IgD-negative memory B cell (primary cell): ENCODE measurements around the gene ZNF148. TPM values are rescaled to one million over a fixed set of nuclear protein-coding genes. Genes with fewer than 3 reads are reported as not detected.

Experiments used
- H3K27ac Mint-ChIP-seq, 3 donors: one replicate each; pipeline ENCODE4 v1.8.0; 2020 to 2022; ENCODE audit warnings: mild to moderate bottlenecking in 3 of 3, mixed read lengths in 3 of 3, moderate library complexity in 1 of 3
- H3K27me3 Mint-ChIP-seq: one replicate; pipeline ENCODE4 v1.8.0; 2021; ENCODE audit warnings: mixed read lengths
- H3K36me3 Mint-ChIP-seq: one replicate; pipeline ENCODE4 v1.8.0; 2020; ENCODE audit warnings: mild to moderate bottlenecking, mixed read lengths
- H3K4me1 Mint-ChIP-seq, 3 donors: one replicate each; pipeline ENCODE4 v1.8.0; 2020 to 2022; ENCODE audit warnings: mixed read lengths in 3 of 3, mild to moderate bottlenecking in 1 of 3
- H3K4me3 Mint-ChIP-seq, 4 donors: one replicate each; pipeline ENCODE4 v1.8.0; 2020 to 2022; ENCODE audit warnings: mild to moderate bottlenecking in 4 of 4, mixed read lengths in 4 of 4, moderate library complexity in 3 of 4
- H3K9me3 Mint-ChIP-seq, 3 donors: one replicate each; pipeline ENCODE4 v1.8.0; 2020 to 2021; ENCODE audit warnings: mixed read lengths in 3 of 3, mild to moderate bottlenecking in 1 of 3
- polyA plus RNA-seq: library from polyadenylated mRNA; unstranded; fragments of 300-500 nt; fragmentation: Illumina TruSeq; gene quantifications from one replicate; pipeline ENCODE4 v1.2.3, GENCODE V29; 2021

Gene ZNF148
- polyA plus RNA-seq, 1 donor from 2014 or later, result 54.5 TPM

- Mint-ChIP-seq H3K9me3 (peaks cover 0 to 5% (median 0%) of the 10 kb centered on the region in 3 donors), H3K4me1 (peaks cover 5 to 16% (median 9%) of the 10 kb centered on the region in 3 donors), H3K27me3 (peaks cover 3% of the 10 kb centered on the region), H3K36me3 (no peaks in the 10 kb centered on the region), H3K4me3 (peak overlapping the region in 3 of 4 donors; percentile 30 to 63 (median 61)), H3K27ac (peak overlapping the region in 1 of 3 donors; percentile 51)
Observed at GRCh38 chr3:125200731-125201139, 174.4 kb downstream of the ZNF148 start.

DNA sequence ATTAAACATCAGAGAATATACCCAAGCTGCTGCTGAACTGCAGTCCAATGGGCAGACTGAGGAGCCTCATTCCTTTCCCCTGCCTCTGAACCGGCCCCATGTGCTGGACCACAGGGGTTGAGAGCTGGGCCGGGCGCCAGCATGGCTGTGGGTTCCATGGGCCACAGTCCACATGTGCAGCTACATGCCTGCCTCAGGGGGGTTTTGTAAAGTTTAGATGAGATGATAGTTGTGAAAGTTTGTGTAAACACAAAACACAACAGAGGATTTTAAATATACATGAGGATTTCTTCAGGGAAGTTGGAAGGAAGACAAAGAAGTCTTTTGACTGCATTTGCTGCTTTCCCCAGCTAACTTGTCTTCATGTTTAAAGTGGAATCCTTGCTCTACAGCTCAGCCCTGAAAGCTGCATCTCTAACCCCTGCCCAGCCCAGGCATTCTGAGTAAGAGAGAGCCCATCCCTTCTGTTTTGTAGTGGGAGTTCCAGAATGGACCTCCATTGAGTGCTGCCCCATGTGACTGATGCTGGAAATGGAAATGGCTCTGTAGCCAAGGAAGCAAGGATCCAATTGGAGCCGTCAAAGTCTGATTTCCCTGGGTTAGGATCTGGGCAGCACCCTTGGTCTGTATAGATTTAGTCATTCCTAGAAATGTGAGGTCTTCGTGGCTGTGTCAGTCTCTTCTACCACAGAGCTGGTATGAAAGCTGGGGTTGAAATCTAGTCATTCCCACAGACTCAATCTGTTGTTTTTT lies 180.1 kb downstream of the ZNF148 start:
- H3K4me1 Mint-ChIP-seq, result peaks cover 12 to 19% (median 13%) of the 10 kb centered on the region in 3 donors
- no peaks in the 10 kb centered on the region for H3K36me3 Mint-ChIP-seq
- no peaks in the 10 kb centered on the region for H3K9me3 Mint-ChIP-seq
- H3K27me3 Mint-ChIP-seq, result peaks cover 3% of the 10 kb centered on the region
- no peak overlapping the region for H3K4me3 Mint-ChIP-seq
- H3K27ac Mint-ChIP-seq, result no peak overlapping the region

- no peak overlapping the region for H3K4me3 Mint-ChIP-seq
- peaks cover 3% of the 10 kb centered on the region for H3K27me3 Mint-ChIP-seq
- no peaks in the 10 kb centered on the region for H3K36me3 Mint-ChIP-seq
- peaks cover 8 to 17% (median 13%) of the 10 kb centered on the region in 3 donors for H3K4me1 Mint-ChIP-seq
- no peak overlapping the region for H3K27ac Mint-ChIP-seq
- H3K9me3 Mint-ChIP-seq, result no peaks in the 10 kb centered on the region
Observed at GRCh38 chr3:125194061-125194848, 180.9 kb downstream of the ZNF148 start.

DNA sequence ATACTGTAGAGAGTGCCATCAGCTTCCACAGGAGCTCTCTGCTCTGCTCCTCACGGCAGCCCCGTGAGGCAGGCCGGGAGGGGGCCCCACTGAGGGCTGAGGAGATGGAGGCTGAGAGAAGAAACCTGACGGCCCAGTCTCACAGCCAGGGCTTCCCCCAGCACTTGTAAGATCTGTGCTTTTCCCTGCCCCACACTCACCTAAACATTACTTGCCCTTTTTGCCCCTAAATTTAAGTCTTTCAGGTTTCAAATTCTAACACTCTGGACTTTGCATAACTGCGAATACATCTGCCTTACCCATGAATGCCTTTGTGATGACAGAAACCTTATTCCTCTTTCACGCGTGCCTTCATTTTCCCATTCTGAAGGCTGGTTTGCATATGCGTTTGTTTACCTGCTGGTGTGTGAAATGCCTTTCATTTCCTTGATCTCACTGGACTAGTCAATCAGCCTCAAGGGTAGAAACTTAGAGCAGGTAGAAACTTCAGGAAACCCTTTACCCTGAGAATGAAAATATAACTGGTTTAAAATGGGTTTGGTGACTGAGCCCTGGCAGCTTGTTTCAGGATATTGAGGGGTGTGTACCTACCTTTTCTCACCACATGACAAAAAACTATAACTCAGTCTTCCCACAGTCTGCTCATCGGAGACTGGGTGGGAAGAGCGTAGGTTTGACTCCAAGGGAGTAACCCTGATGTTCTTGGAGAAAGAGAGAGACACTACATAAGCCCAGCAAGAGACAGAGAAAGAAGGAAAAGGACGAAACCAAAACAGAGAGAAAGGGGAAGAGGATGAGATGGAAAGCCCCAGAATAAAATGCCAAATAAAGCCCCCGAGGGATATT lies 182.7 kb downstream of the ZNF148 start:
- Mint-ChIP-seq H3K27ac (peak overlapping the region in 2 of 3 donors; percentile 35 to 41), H3K4me1 (peaks cover 8 to 17% (median 13%) of the 10 kb centered on the region in 3 donors), H3K36me3 (peaks cover 2% of the 10 kb centered on the region), H3K9me3 (no peaks in the 10 kb centered on the region), H3K4me3 (peak overlapping the region in 3 of 4 donors; percentile 60 to 83 (median 81)), H3K27me3 (peaks cover 2% of the 10 kb centered on the region)

- Mint-ChIP-seq H3K27me3 (no peaks in the 10 kb centered on the region), H3K36me3 (peaks cover 2% of the 10 kb centered on the region), H3K4me1 (peaks cover 8 to 17% (median 13%) of the 10 kb centered on the region in 3 donors), H3K4me3 (peak overlapping the region in 2 of 4 donors; percentile 81 to 83), H3K9me3 (no peaks in the 10 kb centered on the region), H3K27ac (peak overlapping the region in 1 of 3 donors; percentile 35)
Observed at GRCh38 chr3:125191730-125192129, 183.4 kb downstream of the ZNF148 start.

- no peaks in the 10 kb centered on the region for H3K27me3 Mint-ChIP-seq
- H3K9me3 Mint-ChIP-seq, result no peaks in the 10 kb centered on the region
- peaks cover 2% of the 10 kb centered on the region for H3K36me3 Mint-ChIP-seq
- no peak overlapping the region for H3K27ac Mint-ChIP-seq
- H3K4me3 Mint-ChIP-seq, result no peak overlapping the region
- peaks cover 11 to 20% (median 14%) of the 10 kb centered on the region in 3 donors for H3K4me1 Mint-ChIP-seq
Observed at GRCh38 chr3:125191256-125191655, 183.9 kb downstream of the ZNF148 start.

DNA sequence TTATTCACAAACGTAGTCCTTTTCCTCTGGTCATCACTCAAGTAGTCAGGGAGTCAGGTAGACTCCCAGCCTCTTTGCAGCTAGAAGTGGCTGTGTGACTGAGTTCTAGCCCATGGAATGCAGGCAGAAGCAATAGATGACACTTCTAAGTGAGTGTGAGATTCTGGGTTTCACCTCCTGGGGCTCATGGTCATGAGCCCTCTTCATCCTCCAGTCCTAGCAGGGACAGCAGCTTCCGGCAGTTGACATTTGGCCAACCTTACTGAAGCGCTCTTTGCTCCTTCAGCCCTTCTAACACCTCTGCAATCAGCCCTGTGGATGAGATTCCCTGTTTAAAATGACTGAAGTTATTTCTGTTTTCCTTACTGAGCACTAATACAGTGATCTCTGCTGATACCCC lies 184.3 kb downstream of the ZNF148 start:
- Mint-ChIP-seq H3K27ac (no peak overlapping the region), H3K4me1 (peaks cover 13 to 22% (median 15%) of the 10 kb centered on the region in 3 donors), H3K4me3 (no peak overlapping the region), H3K9me3 (no peaks in the 10 kb centered on the region), H3K27me3 (no peaks in the 10 kb centered on the region), H3K36me3 (peaks cover 2% of the 10 kb centered on the region)

DNA sequence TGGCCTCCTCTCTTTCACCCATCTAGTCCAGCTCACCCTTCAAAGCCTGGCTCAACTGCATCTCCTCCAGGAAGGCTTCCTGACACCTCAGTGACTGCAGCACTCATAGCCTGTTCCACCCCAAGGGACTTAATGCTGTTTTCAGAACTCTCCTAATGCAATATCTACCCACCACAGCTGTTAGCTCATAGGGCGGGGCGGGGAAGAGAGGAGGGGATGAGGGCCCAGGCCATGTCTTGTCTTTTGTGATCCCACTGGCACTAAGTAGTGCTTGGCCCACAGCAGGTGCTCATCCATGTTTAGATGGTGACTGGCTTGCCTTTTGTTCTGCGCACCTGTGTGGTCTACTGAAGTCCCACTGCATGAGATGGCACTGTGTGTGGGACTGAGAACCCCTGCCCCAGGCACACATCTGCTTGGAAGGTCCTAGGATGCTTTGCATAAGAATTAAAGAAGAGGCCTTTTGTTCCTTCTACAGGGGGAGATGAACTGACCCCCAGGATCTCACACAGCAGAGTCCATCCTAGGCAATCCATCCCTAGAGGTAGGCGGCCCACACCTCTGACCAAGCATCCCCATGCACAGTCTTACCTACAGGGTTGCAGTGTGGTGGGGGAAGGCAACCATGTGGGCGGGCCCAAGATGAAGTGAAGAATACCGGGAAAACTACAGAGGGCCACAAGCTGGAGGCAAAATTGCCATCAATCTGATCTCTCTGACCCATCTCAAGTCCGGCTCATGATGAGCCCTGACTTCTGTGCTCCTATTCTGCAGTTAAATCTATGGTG lies 185.6 kb downstream of the ZNF148 start:
- Mint-ChIP-seq H3K4me1 (peaks cover 13 to 26% (median 15%) of the 10 kb centered on the region in 3 donors), H3K27me3 (no peaks in the 10 kb centered on the region), H3K4me3 (no peak overlapping the region), H3K27ac (no peak overlapping the region), H3K36me3 (peaks cover 2% of the 10 kb centered on the region), H3K9me3 (no peaks in the 10 kb centered on the region)

- Mint-ChIP-seq H3K4me1 (peaks cover 13 to 26% (median 15%) of the 10 kb centered on the region in 3 donors), H3K27me3 (no peaks in the 10 kb centered on the region), H3K9me3 (no peaks in the 10 kb centered on the region), H3K36me3 (peaks cover 2% of the 10 kb centered on the region), H3K4me3 (no peak overlapping the region), H3K27ac (no peak overlapping the region)
Observed at GRCh38 chr3:125188955-125189354, 186.2 kb downstream of the ZNF148 start.

GRCh38 chr3:125187599-125187910 lies 187.6 kb downstream of the ZNF148 start:
- Mint-ChIP-seq H3K36me3 (peaks cover 2% of the 10 kb centered on the region), H3K27ac (no peak overlapping the region), H3K4me3 (no peak overlapping the region)

DNA sequence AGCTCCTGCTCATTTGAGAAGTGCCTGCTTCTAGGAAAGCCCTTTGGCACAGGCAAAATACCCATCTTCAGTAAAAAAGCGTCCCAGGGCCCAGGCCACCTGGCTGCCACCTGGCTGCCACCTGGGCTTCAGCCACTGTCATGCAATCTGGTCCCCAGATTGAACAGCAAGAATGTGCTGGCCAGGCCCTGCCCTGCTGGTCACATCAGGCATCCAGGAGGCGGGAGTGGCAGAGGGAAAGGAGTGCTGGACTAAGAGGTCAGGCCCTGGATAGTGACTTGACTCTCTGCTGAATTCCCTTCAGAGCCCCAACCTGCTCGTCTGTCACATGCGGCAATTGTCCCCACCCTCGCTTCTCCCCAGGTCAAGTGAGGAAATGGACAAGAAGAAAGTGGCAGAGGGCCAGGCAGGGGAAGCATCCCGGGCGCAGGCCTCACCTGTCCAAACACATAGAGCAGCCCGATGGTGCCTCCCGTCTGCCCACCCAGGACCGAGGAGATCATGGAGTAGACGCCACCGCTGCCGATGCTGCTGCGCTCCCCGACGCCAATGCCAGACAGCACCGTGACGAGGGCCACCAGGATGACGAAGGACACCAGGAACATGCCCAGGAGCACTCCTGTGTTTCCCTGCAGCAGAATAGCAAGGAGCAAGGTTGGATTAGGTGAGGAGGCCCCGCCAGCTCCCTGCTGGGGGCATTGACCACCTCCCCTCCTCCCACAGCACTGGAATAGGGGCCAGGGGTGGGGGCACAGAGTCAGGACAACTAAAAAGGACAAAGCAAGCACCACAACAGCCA lies 188.1 kb downstream of the ZNF148 start:
- peak overlapping the region in 1 of 3 donors; percentile 55 for H3K27ac Mint-ChIP-seq
- peaks cover 5 to 17% (median 6%) of the 10 kb centered on the region in 3 donors for H3K4me1 Mint-ChIP-seq
- peaks cover 2% of the 10 kb centered on the region for H3K36me3 Mint-ChIP-seq
- no peaks in the 10 kb centered on the region for H3K27me3 Mint-ChIP-seq
- H3K9me3 Mint-ChIP-seq, result no peaks in the 10 kb centered on the region
- no peak overlapping the region for H3K4me3 Mint-ChIP-seq

More at GRCh38 chr3:125187599-125187910, 187.6 kb downstream of the ZNF148 start:
- Mint-ChIP-seq H3K4me1 (peaks cover 11 to 22% (median 12%) of the 10 kb centered on the region in 3 donors), H3K9me3 (no peaks in the 10 kb centered on the region), H3K27me3 (no peaks in the 10 kb centered on the region)

GRCh38 chr3:125186261-125186787 lies 188.8 kb downstream of the ZNF148 start:
- Mint-ChIP-seq H3K27me3 (no peaks in the 10 kb centered on the region), H3K9me3 (no peaks in the 10 kb centered on the region), H3K4me3 (no peak overlapping the region), H3K36me3 (peaks cover 2% of the 10 kb centered on the region), H3K27ac (no peak overlapping the region), H3K4me1 (peaks cover 3 to 13% (median 5%) of the 10 kb centered on the region in 3 donors)

DNA sequence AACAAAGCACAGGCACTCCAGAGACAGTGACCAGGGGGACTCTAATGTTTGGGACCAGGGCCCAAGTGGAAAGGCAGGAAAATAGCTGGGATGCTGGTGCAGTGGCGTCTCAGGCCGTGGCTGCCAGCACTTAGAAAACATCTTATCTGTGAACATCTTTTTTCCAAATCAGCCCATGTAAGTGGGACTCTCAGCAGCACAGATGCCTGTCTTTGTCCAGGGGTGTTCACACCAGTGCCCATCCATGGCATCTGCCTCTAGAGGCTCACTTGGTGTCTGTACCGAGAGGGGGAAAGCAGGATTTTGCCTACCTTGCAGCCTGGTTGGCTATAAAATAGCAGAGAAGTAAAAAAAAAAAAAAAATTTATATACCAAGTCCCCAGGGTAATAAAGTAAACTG lies 189.3 kb downstream of the ZNF148 start:
- Mint-ChIP-seq H3K27ac (no peak overlapping the region), H3K27me3 (no peaks in the 10 kb centered on the region), H3K36me3 (peaks cover 2% of the 10 kb centered on the region), H3K9me3 (no peaks in the 10 kb centered on the region), H3K4me3 (no peak overlapping the region), H3K4me1 (peaks cover 3 to 9% (median 5%) of the 10 kb centered on the region in 3 donors)
